Activated CD4-positive, alpha-beta T cell treated with anti-CD3 and anti-CD28 coated beads, Interleukin-2, amount 50 U/mL, for 16 hours (primary cell): ENCODE results near the gene IL32.
"Not testable (repeated sequence)": the region's sequence is repeated elsewhere in the genome, so short reads cannot be mapped to it uniquely, and the experiment has no call there.

Experiments
- DNase-seq: peaks from one replicate; pipeline ENCODE4 v3.0.0-alpha.2; 2020

Gene IL32

DNA sequence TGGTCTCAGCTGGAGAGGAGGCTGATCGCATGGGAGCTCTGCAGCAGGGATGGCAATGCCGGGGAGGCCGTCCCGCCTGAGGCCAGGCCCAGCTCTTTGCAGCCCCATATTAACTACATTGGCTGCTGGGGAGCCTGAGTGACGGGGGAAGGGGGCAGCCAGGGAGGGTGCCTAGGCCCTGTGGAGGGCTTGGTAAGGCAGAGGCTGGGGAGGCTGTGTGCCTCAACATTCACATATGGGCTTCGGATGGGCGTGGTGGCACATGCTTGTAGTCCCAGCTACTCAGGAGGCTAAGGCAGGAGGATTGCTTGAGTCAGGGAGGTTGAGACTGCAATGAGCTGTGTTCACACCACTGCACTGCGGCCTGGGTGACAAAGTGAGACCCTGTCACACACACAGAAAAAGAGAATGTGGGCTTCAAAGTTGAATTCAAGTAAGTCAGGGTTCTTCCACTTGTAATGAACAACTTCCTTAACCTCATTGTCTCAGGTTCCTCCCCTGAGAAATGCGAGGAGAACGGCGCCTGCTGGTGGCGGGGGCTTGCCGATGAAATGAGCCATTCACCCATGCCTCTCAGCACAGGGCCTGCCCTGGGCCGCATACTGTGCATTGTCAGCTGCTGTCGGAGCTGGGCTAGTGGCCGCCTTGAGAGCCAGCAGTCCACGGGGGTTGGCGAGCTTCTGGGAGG, 7.3 kb downstream of the IL32 start:
- not testable (repeated sequence) for DNase-seq

- no peak for DNase-seq
Measured at GRCh38 chr16:3073448-3073847, 8.0 kb downstream of the IL32 start.

DNA sequence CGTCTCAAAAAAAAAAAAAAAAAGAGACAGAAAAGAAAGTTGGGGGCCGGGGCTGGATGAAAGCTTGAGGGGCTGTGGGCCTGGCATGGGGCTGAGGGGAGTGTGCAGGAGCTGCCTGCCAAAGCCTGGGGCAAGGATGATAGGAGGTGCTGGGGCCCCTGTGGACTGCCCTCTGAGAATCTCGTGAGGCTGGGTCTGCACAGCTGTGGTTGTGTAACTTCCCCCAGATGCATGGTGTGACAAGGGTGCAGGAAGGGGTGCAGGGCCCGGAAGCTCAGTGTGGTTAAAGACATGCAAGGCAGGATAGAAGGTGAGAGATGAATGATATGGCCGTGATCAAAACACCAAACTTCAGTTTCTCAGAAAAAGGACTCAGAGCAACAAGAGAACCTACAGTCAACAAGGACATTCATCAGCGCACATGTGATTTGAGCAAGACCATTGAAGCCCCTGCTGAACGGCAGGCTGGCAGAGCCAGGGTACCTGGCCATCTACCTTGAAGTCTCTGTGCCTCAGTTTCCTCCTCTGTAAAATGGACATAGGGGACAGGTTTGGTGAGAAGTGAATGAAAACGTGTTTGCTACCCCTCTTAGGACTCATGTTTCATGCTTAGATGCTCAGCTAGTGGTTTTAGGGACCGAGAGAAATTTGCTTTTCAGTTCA, 9.6 kb downstream of the IL32 start:
- peak; percentile 97 for DNase-seq

- DNase-seq: peak; percentile 43
Measured at GRCh38 chr16:3075523-3075915, 10.1 kb downstream of the IL32 start.

GRCh38 chr16:3075946-3076345, 10.5 kb downstream of the IL32 start:
- DNase-seq: not testable (repeated sequence)

DNA sequence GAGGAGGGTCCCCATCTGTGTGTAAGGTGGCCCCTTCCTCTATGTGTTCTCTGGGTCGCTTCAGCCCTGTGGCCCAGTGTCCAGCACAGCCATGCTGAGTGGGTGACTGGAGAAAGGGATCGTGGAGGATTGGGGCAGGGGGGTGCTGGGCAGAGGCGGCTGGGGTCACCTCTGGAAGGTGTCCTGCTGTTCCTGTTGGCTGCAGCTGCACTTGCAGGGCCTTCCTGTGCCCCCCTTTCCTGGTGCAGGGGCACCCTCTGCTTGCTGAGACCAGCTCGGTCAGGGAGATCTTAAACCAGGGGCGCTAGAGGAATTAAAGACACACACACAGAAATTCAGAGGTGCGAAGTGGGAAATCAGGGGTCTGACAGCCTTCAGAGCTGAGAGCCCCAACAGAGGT, 11.1 kb downstream of the IL32 start:
- DNase-seq: no peak

DNA sequence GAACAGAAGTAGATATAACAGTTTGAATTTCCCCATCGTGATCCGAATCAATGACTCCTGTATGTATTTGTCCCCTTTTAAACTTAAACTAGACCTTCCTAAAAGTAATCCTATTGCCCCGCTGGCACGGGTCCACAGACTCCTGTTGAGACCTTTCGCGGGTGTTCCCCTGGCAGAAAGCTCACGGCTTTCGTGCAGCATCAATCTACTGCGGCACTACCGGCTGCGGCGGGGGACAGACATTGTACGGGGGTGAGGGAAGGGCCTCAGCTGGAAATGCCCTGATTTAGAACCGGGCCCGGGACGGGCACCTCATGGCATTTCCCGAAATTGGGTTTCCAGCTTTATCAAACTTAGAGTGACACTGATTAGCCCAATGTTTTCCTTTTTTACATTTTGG, 14.6 kb downstream of the IL32 start:
- no peak for DNase-seq

- not testable (repeated sequence) for DNase-seq
Measured at GRCh38 chr16:3081957-3082356, 16.5 kb downstream of the IL32 start.

- not testable (repeated sequence) for DNase-seq
Measured at GRCh38 chr16:3083408-3083807, 18.0 kb downstream of the IL32 start.

- DNase-seq: no peak
Measured at GRCh38 chr16:3084491-3084890, 19.1 kb downstream of the IL32 start.

- no peak for DNase-seq
Measured at GRCh38 chr16:3084969-3085670, 19.7 kb downstream of the IL32 start.

DNA sequence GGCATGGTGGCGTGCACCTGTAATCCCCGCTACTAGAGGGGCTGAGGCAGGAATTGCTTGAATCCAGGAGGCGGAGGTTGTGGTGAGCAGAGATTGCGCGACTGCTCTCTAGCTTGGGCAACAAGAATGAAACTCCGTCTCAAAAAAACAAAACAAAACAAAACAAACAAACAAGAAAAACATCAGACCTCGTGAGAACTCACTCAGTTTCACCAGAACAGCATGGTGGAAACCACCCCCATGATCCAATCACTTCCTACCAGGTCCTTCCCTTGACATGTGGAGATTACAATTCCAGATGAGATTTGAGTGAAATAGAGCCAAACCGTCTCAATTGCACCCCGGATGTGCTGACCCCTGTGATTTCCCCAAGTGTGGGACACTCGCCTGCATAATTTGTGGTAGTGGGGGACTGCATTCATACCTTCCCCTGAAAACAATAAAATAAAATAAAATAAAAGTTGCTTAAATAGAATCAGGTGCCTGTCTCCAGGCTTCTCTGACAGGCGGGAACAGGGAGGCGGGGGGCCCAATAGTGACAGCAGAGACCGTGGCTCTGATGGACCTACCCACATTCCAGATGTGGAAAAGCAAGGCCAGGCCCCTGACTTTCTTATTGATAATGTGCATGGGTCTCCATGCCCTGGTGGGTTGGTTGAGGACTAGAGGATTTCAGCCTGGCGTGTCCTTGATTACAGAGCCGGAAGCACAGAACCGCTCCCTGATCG, 20.6 kb downstream of the IL32 start:
- no peak for DNase-seq

DNA sequence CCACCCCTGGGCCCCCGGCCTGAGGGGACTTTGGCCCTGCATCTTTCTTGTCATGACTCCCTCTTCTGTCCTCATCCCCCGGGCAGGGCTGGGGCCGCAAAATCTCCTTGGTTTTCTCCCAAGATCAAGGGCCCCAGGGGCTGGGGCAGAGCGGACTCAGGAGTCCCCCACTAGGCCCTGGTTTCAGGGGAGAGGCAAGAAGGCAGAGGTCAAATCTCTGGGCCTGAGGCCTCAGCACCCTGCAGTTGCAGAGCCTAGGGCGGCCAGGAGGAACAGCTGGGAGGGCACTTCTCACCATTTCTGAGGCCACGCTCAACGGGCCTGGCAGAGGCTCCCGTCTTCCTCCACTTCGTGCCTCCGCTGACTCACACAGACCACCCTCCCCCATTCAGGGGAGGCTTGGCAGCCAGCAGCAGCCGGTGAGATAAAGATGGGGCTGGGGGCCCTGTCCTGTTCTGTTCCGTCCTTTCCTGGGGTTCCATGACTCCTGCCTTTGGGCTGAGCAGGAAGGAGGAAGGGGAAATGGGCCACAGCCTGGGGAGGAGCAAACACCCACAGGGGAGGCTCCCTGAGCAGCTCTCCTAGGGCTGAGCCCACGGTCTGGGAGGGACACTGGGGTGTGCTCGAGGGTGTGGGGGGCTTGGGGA, 21.3 kb downstream of the IL32 start:
- DNase-seq: no peak

GRCh38 chr16:3087243-3088235, 22.1 kb downstream of the IL32 start:
- no peak for DNase-seq

GRCh38 chr16:3088450-3088849, 23.0 kb downstream of the IL32 start:
- DNase-seq: no peak

GRCh38 chr16:3088925-3089716, 23.7 kb downstream of the IL32 start:
- no peak for DNase-seq

GRCh38 chr16:3089717-3090592, 24.5 kb downstream of the IL32 start:
- no peak for DNase-seq

GRCh38 chr16:3091551-3091950, 26.1 kb downstream of the IL32 start:
- no peak for DNase-seq

- DNase-seq: no peak
Measured at GRCh38 chr16:3092501-3092941, 27.1 kb downstream of the IL32 start.
